HEK293 (cell line): ENCODE results near the gene ITPKB.

Experiments
- CTCF ChIA-PET: fragments of 350-600 bp; formaldehyde crosslinking; extraction: SDS; loops from one replicate; lab custom pipeline; 2021; ENCODE audit warnings: antibody characterized with exemption; lab: Yijun Ruan, JAX
- POLR2A ChIA-PET: fragments of 300-600 bp; formaldehyde crosslinking; extraction: SDS; loops from one replicate; lab custom pipeline; 2020; ENCODE audit warnings: antibody characterized with exemption, inconsistent platforms; lab: Yijun Ruan, JAX
- H3K27ac ChIP-seq: fragments of 200-500 bp; sonication (Bioruptor generic); 2 replicates; pipeline ENCODE4 v1.5.1; 2014; ENCODE audit warnings: low read depth, low read length, control low read depth, inconsistent platforms; ENCODE audit errors: extremely low read depth
- H3K36me3 ChIP-seq, 2 experiments: fragments of 200-500 bp in 1 of 2; sonication (Bioruptor generic) in 1 of 2; 1 replicate in 1 of 2; 2 replicates in 1 of 2; pipeline ENCODE4 v1.5.1; 2014 to 2017; ENCODE audit warnings: inconsistent platforms in 2 of 2, low read length in 2 of 2; ENCODE audit not compliant: control insufficient read depth in 2 of 2, insufficient read depth in 1 of 2
- H3K4me1 ChIP-seq: fragments of 200-500 bp; sonication (Bioruptor generic); 2 replicates; pipeline ENCODE4 v1.5.1; 2014; ENCODE audit warnings: mild to moderate bottlenecking, low read length, inconsistent platforms; ENCODE audit not compliant: control insufficient read depth, insufficient read depth
- H3K4me3 ChIP-seq: 2 replicates; pipeline ENCODE4 v1.5.1; 2011; ENCODE audit warnings: low read depth, mild to moderate bottlenecking, control low read depth, low read length, moderate library complexity
- H3K9me3 ChIP-seq: fragments of 200-500 bp; sonication (Bioruptor generic); 2 replicates; pipeline ENCODE4 v1.5.1; 2014; ENCODE audit warnings: low read depth, low read length, inconsistent platforms; ENCODE audit not compliant: control insufficient read depth, insufficient read depth
- EGR2 ChIP-seq: fragments of 450-650 bp; formaldehyde crosslinking; IDR thresholded peaks from 2 replicates; pipeline ENCODE4 v1.5.1; 2016; ENCODE audit warnings: low read depth, missing biosample characterization, missing genetic modification characterization
- GLIS1 ChIP-seq: fragments of 450-650 bp; formaldehyde crosslinking; IDR thresholded peaks from 2 replicates; pipeline ENCODE4 v1.5.1; 2016; ENCODE audit warnings: missing biosample characterization, missing genetic modification characterization
- KLF7 ChIP-seq: fragments of 450-650 bp; formaldehyde crosslinking; IDR thresholded peaks from 2 replicates; pipeline ENCODE4 v1.5.1; 2016; ENCODE audit warnings: missing biosample characterization, missing genetic modification characterization, borderline replicate concordance
- RBAK ChIP-seq: fragments of 450-650 bp; formaldehyde crosslinking; IDR thresholded peaks from 2 replicates; pipeline ENCODE4 v1.5.1; 2016; ENCODE audit warnings: missing biosample characterization, missing genetic modification characterization
- ZFHX2 ChIP-seq: fragments of 450-650 bp; formaldehyde crosslinking; conservative IDR thresholded peaks from 2 replicates; pipeline ENCODE4 v1.5.1; 2016; ENCODE audit warnings: missing biosample characterization, missing genetic modification characterization
- ZNF223 ChIP-seq: fragments of 450-650 bp; formaldehyde crosslinking; IDR thresholded peaks from 2 replicates; pipeline ENCODE4 v1.5.1; 2016; ENCODE audit warnings: missing biosample characterization, missing genetic modification characterization
- ZNF274 ChIP-seq, 2 experiments: fragments of 200-500 bp in 1 of 2; fragments of 450-650 bp in 1 of 2; sonication (Bioruptor generic) in 1 of 2; formaldehyde crosslinking in 1 of 2; IDR thresholded peaks; 2 replicates each; pipeline versions ENCODE4 v1.5.1 to v1.6.1; 2014 to 2016; ENCODE audit warnings: borderline replicate concordance in 1 of 2, inconsistent platforms in 1 of 2, low read length in 1 of 2, missing biosample characterization in 1 of 2, missing genetic modification characterization in 1 of 2
- ZNF366 ChIP-seq: fragments of 450-650 bp; formaldehyde crosslinking; conservative IDR thresholded peaks from 2 replicates; pipeline ENCODE4 v1.5.1; 2016; ENCODE audit warnings: missing biosample characterization, missing genetic modification characterization
- ZNF473 ChIP-seq: fragments of 450-650 bp; formaldehyde crosslinking; IDR thresholded peaks from 2 replicates; pipeline ENCODE4 v1.5.1; 2017; ENCODE audit warnings: missing biosample characterization, missing genetic modification characterization
- ZNF501 ChIP-seq: fragments of 450-650 bp; formaldehyde crosslinking; IDR thresholded peaks from 2 replicates; pipeline ENCODE4 v1.5.1; 2016; ENCODE audit warnings: missing biosample characterization, missing genetic modification characterization
- ZNF549 ChIP-seq: fragments of 450-650 bp; IDR thresholded peaks from 2 replicates; pipeline ENCODE4 v1.5.1; 2018; ENCODE audit warnings: missing biosample characterization, missing genetic modification characterization, mild to moderate bottlenecking, inconsistent platforms, moderate library complexity
- ZNF561 ChIP-seq: fragments of 450-650 bp; IDR thresholded peaks from 2 replicates; pipeline ENCODE4 v1.5.1; 2018; ENCODE audit warnings: missing biosample characterization, missing genetic modification characterization, borderline replicate concordance
- ZNF580 ChIP-seq: fragments of 450-650 bp; formaldehyde crosslinking; IDR thresholded peaks from 2 replicates; pipeline ENCODE4 v1.5.1; 2016; ENCODE audit warnings: missing biosample characterization, missing genetic modification characterization
- ZNF596 ChIP-seq: fragments of 450-650 bp; IDR thresholded peaks from 2 replicates; pipeline ENCODE4 v1.5.0; 2018; ENCODE audit warnings: missing biosample characterization, mild to moderate bottlenecking, missing genetic modification characterization, moderate library complexity
- ZNF660 ChIP-seq: fragments of 450-650 bp; IDR thresholded peaks from 2 replicates; pipeline ENCODE4 v1.5.1; 2018; ENCODE audit warnings: missing biosample characterization, mild to moderate bottlenecking, missing genetic modification characterization
- ZNF747 ChIP-seq: fragments of 450-650 bp; formaldehyde crosslinking; IDR thresholded peaks from 2 replicates; pipeline ENCODE4 v1.5.1; 2016; ENCODE audit warnings: missing biosample characterization, missing genetic modification characterization
- ZNF768 ChIP-seq: fragments of 450-650 bp; formaldehyde crosslinking; IDR thresholded peaks from 2 replicates; pipeline ENCODE4 v1.5.1; 2018; ENCODE audit warnings: missing biosample characterization, mild to moderate bottlenecking, missing genetic modification characterization
- TF ChIP-seq, protein P1 (sequence below): fragments of 450-650 bp; formaldehyde crosslinking; IDR thresholded peaks from 2 replicates; pipeline ENCODE4 v1.5.0; 2017; ENCODE audit warnings: missing biosample characterization, missing genetic modification characterization, borderline replicate concordance
- TF ChIP-seq, protein P2 (sequence below): fragments of 450-650 bp; formaldehyde crosslinking; IDR thresholded peaks from 2 replicates; pipeline ENCODE4 v1.5.1; 2017; ENCODE audit warnings: missing biosample characterization, missing genetic modification characterization

Gene ITPKB

DNA sequence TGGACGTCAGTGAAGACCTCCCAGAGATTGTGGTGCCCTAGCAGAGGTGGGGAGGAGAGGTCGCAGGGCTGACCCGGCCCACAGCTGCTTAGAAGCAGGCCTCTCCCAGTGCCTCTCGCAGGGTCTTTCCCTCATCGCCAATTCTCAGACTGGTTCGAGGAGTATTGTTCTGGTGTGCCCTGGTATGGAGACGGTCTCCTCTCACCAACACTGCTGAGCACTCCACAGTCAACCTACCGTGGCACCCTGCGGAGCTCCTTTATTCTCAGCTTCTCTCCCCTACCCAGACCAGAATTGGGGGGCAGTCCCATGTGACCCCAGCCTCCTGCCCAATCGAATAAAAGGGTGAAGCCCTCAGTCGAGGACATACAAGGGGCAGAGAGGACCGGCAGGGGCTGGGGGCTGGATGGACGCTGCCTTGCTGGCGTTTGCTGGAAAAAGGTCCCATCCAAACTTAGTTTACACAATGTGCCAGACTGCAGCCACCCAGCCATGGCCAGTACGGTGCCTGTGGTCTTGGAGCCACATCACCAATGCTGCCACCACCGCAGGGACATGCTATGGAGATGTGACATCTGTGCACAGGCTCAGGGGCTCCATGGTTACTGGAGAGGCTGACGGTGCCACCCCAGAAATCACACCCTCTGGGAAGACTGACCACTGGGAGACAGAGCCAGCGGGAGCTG lies 109.7 kb downstream of the ITPKB start (continued):
- TF ChIP-seq, protein P1, sequence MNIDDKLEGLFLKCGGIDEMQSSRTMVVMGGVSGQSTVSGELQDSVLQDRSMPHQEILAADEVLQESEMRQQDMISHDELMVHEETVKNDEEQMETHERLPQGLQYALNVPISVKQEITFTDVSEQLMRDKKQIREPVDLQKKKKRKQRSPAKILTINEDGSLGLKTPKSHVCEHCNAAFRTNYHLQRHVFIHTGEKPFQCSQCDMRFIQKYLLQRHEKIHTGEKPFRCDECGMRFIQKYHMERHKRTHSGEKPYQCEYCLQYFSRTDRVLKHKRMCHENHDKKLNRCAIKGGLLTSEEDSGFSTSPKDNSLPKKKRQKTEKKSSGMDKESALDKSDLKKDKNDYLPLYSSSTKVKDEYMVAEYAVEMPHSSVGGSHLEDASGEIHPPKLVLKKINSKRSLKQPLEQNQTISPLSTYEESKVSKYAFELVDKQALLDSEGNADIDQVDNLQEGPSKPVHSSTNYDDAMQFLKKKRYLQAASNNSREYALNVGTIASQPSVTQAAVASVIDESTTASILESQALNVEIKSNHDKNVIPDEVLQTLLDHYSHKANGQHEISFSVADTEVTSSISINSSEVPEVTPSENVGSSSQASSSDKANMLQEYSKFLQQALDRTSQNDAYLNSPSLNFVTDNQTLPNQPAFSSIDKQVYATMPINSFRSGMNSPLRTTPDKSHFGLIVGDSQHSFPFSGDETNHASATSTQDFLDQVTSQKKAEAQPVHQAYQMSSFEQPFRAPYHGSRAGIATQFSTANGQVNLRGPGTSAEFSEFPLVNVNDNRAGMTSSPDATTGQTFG (tag by site-specific recombination): no peak
- TF ChIP-seq ZNF501 (tag by site-specific recombination) (no peak), ZNF223 (tag by site-specific recombination) (no peak), ZNF366 (tag by site-specific recombination) (no peak)
- TF ChIP-seq, protein P2, sequence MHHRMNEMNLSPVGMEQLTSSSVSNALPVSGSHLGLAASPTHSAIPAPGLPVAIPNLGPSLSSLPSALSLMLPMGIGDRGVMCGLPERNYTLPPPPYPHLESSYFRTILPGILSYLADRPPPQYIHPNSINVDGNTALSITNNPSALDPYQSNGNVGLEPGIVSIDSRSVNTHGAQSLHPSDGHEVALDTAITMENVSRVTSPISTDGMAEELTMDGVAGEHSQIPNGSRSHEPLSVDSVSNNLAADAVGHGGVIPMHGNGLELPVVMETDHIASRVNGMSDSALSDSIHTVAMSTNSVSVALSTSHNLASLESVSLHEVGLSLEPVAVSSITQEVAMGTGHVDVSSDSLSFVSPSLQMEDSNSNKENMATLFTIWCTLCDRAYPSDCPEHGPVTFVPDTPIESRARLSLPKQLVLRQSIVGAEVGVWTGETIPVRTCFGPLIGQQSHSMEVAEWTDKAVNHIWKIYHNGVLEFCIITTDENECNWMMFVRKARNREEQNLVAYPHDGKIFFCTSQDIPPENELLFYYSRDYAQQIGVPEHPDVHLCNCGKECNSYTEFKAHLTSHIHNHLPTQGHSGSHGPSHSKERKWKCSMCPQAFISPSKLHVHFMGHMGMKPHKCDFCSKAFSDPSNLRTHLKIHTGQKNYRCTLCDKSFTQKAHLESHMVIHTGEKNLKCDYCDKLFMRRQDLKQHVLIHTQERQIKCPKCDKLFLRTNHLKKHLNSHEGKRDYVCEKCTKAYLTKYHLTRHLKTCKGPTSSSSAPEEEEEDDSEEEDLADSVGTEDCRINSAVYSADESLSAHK: no peak

- no peaks in the 10 kb centered on the region for H3K9me3 ChIP-seq
- H3K27ac ChIP-seq: no peak overlapping the region
- no peak overlapping the region for H3K4me3 ChIP-seq
- no peak for TF ChIP-seq ZNF660
- no peak for TF ChIP-seq ZNF274 (IDR thresholded peaks at IDR 0.05; ENCODE audit: low read length)
- TF ChIP-seq ZNF274 (tag by site-specific recombination; IDR thresholded peaks at IDR 0.05; ENCODE audit: borderline replicate concordance): no peak
- no peak for TF ChIP-seq RBAK (tag by site-specific recombination)
- TF ChIP-seq ZNF473 (tag by site-specific recombination): no peak
- no peak for TF ChIP-seq ZNF747 (tag by site-specific recombination)
- no peak for TF ChIP-seq ZNF549 (tag by site-specific recombination)
- no peak for TF ChIP-seq ZNF561 (tag by site-specific recombination)
- no peak for TF ChIP-seq ZNF596 (tag by site-specific recombination)
- TF ChIP-seq, all 188 proteins: peak for 0
- CTCF ChIA-PET: interaction anchor here (0.6 to 1.1 kb wide), 5 partner anchors 9 to 200 kb away, joined by 3 to 5 read pairs (median 3); no protein-coding TSS in a partner anchor
- POLR2A ChIA-PET: interaction anchor here (1.2 kb wide), 1 partner anchor 221 kb away, joined by 5 read pairs; no protein-coding TSS in a partner anchor
- H3K36me3 ChIP-seq: no peaks in the 10 kb centered on the region
- H3K4me1 ChIP-seq: no peaks in the 10 kb centered on the region
Measured at GRCh38 chr1:226628612-226629155, 110.4 kb downstream of the ITPKB start.

- ChIA-PET CTCF (interaction anchor here (0.6 to 1.3 kb wide), 5 partner anchors 8 to 200 kb away, joined by 3 to 5 read pairs (median 3); no protein-coding TSS in a partner anchor), POLR2A (interaction anchor here (0.6 to 1.2 kb wide), 2 partner anchors 221 to 637 kb away, joined by 5 to 7 read pairs; no protein-coding TSS in a partner anchor)
- peak; percentile 16; the same call in 1 of the 2 replicates for TF ChIP-seq GLIS1
- TF ChIP-seq ZNF580: 0 out of 2 replicates have a peak, but pooled peaks have one; percentile 66
- TF ChIP-seq KLF7: no peak
- peak; percentile 87; the same call in 1 of the 2 replicates for TF ChIP-seq ZNF768 (tag by site-specific recombination)
- peak; percentile 40; the same call in 1 of the 2 replicates for TF ChIP-seq ZFHX2 (tag by site-specific recombination)
- TF ChIP-seq EGR2: peak; percentile 64
- no peaks in the 10 kb centered on the region for H3K9me3 ChIP-seq
- no peak overlapping the region for H3K27ac ChIP-seq
- H3K36me3 ChIP-seq: no peaks in the 10 kb centered on the region
- H3K4me1 ChIP-seq: no peaks in the 10 kb centered on the region
- no peak overlapping the region for H3K4me3 ChIP-seq
Measured at GRCh38 chr1:226627924-226628611, 111.0 kb downstream of the ITPKB start.
